IMR-90 (cell line): ENCODE data around the gene GXYLT1.

Experiments used
- FOS ChIP-seq: fragments of 150-350 bp; IDR thresholded peaks from 2 replicates; pipeline ENCODE4 v1.6.1; 2016; ENCODE audit warnings: low read depth, low read length
- POLR2A ChIP-seq: IDR thresholded peaks from 2 replicates; pipeline ENCODE4 v1.6.1; 2012; ENCODE audit warnings: mild to moderate bottlenecking, low read depth, low read length
- RFX5 ChIP-seq: IDR thresholded peaks from 2 replicates; pipeline ENCODE4 v1.8.0; 2012; ENCODE audit warnings: low read depth, mild to moderate bottlenecking, low read length, moderate library complexity
- TF ChIP-seq, protein P1 (sequence below): conservative IDR thresholded peaks from 2 replicates; pipeline ENCODE4 v1.5.1; 2012; ENCODE audit warnings: mild to moderate bottlenecking, low read depth, low read length, improper control_type of control experiment

DNA sequence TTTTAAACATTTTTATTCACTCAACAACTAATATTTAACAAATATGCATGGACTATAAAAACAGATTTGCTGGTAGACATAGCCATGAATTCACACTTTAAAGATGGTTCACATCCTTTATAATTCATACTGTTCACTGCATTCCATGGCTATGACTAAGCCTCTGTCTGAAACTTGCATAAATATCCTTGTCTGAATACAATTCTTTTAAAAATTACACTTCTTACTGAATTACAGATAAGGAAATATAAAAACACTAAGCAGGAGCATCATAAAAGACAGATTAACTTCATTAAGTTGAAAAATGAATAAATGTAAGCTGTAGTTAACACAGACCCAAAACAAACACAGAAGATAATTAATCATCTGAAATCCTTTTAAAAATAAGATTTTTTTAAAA lies 53.8 kb downstream of the GXYLT1 start:
- TF ChIP-seq FOS = no peak
- TF ChIP-seq, protein P1, sequence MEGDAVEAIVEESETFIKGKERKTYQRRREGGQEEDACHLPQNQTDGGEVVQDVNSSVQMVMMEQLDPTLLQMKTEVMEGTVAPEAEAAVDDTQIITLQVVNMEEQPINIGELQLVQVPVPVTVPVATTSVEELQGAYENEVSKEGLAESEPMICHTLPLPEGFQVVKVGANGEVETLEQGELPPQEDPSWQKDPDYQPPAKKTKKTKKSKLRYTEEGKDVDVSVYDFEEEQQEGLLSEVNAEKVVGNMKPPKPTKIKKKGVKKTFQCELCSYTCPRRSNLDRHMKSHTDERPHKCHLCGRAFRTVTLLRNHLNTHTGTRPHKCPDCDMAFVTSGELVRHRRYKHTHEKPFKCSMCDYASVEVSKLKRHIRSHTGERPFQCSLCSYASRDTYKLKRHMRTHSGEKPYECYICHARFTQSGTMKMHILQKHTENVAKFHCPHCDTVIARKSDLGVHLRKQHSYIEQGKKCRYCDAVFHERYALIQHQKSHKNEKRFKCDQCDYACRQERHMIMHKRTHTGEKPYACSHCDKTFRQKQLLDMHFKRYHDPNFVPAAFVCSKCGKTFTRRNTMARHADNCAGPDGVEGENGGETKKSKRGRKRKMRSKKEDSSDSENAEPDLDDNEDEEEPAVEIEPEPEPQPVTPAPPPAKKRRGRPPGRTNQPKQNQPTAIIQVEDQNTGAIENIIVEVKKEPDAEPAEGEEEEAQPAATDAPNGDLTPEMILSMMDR = no peak
- no peak for TF ChIP-seq RFX5
- TF ChIP-seq POLR2A = no peak
